ENCODE measurements around the gene AGTPBP1.

DNA sequence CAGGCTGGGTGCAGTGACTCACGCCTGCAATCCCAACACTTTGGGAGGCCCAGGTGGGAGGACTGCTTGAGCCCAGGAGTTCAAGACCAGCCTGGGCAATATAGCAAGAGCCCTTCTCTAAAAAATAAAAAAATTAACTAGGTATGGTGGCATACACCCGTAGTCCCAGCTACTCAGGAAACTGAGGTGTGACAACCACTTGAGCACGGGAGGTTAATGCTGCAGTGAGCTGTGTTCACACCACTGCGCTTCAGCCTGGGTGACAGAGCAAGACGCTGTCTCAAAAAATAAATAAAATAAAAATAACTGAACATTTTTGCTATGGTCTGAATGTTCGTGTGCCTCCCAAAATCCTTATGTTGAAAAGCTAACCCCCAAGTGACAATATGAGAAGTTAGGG is 24.5 kb downstream of the AGTPBP1 start:
- TF ChIP-seq MTA3 (IDR thresholded peaks at IDR 0.05; ENCODE audit: borderline replicate concordance) (no peak), ZBTB11 (CRISPR knock-in tag; IDR thresholded peaks at IDR 0.05) (no peak), CHD2 (IDR thresholded peaks at IDR 0.05; ENCODE audit: low read depth, low read length) (no peak), ZC3H4 (CRISPR knock-in tag; IDR thresholded peaks at IDR 0.05; ENCODE audit: borderline replicate concordance) (no peak), ARNT (IDR thresholded peaks at IDR 0.05) (no peak), CTBP1 (IDR thresholded peaks at IDR 0.05; ENCODE audit: borderline replicate concordance) (no peak)

Data from K562 (cell line).